H1 (cell line): ENCODE data around the gene SLC1A1. TPM values are rescaled to one million over a fixed set of nuclear protein-coding genes. Genes with fewer than 3 reads are reported as not detected.

ENCODE experiments used
- CTCF ChIA-PET: fragments of 300-600 bp; sonication (Branson Sonifier 250); formaldehyde crosslinking; loops from one replicate; lab custom pipeline; 2021; ENCODE audit not compliant: partially characterized antibody; lab: Charles Lee
- POLR2A ChIA-PET: fragments of 300-600 bp; sonication (Branson Sonifier 250); formaldehyde crosslinking; loops from one replicate; lab custom pipeline; 2021; ENCODE audit warnings: inconsistent platforms; ENCODE audit not compliant: partially characterized antibody; lab: Charles Lee
- DNase-seq, 2 experiments: peaks; one replicate each; pipeline versions ENCODE4 v3.0.0 to v3.0.0-alpha.2; 2010 to 2022; ENCODE audit warnings: low spot score in 2 of 2, low read depth in 1 of 2, mixed read lengths in 1 of 2
- FAIRE-seq: peaks from 2 replicates; lab custom pipeline; 2011; peaks lifted over from hg19 to GRCh38; lab: Jason Lieb, UNC
- H2AFZ ChIP-seq: 2 replicates; pipeline ENCODE4 v1.8.1; 2012; ENCODE audit warnings: low read length, inconsistent platforms
- H2AK5ac ChIP-seq: 2 replicates; pipeline ENCODE4 v1.6.1; 2013; ENCODE audit warnings: low read depth, low read length
- H2BK120ac ChIP-seq: replicated peaks from 2 replicates; pipeline ENCODE3; 2013; ENCODE audit warnings: low read depth, low read length, inconsistent platforms
- H2BK12ac ChIP-seq: 2 replicates; pipeline ENCODE4 v1.6.1; 2013; ENCODE audit warnings: low read depth, low read length
- H2BK15ac ChIP-seq: 2 replicates; pipeline ENCODE4 v1.6.1; 2013; ENCODE audit warnings: low read length
- H2BK20ac ChIP-seq: 2 replicates; pipeline ENCODE4 v1.6.1; 2013; ENCODE audit warnings: low read length
- H2BK5ac ChIP-seq: 2 replicates; pipeline ENCODE4 v1.6.1; 2013; ENCODE audit warnings: low read depth, low read length
- H3K14ac ChIP-seq: 2 replicates; pipeline ENCODE4 v1.6.1; 2013; ENCODE audit warnings: inconsistent platforms; ENCODE audit not compliant: insufficient read length
- H3K18ac ChIP-seq: 2 replicates; pipeline ENCODE4 v1.6.1; 2013; ENCODE audit warnings: low read length; ENCODE audit errors: extremely low read depth
- H3K23ac ChIP-seq: 2 replicates; pipeline ENCODE4 v1.6.1; 2013; ENCODE audit warnings: inconsistent platforms; ENCODE audit not compliant: insufficient read length
- H3K23me2 ChIP-seq: 2 replicates; pipeline ENCODE4 v1.6.1; 2013; ENCODE audit warnings: low read depth, low read length
- H3K27ac ChIP-seq: 2 replicates; pipeline ENCODE4 v1.6.1; 2011; ENCODE audit warnings: low read depth, low read length, inconsistent platforms
- H3K27me3 ChIP-seq, 4 experiments: replicated peaks in 1 of 4; 1 replicate in 1 of 4; 2 replicates in 3 of 4; pipeline versions ENCODE4 v1.6.1 to v1.8.1; 2011 to 2013; ENCODE audit warnings: low read length in 3 of 4, mild to moderate bottlenecking in 3 of 4, inconsistent platforms in 2 of 4, mixed read lengths in 2 of 4, moderate library complexity in 1 of 4; ENCODE audit not compliant: control insufficient read depth in 3 of 4, insufficient read depth in 3 of 4; ENCODE audit errors: extremely low read depth in 1 of 4
- H3K36me3 ChIP-seq, 4 experiments: 2 replicates each; pipeline versions ENCODE4 v1.6.1 to v1.8.1; 2011 to 2013; ENCODE audit warnings: mild to moderate bottlenecking in 4 of 4, low read length in 3 of 4, moderate library complexity in 2 of 4, control low read depth in 1 of 4, inconsistent platforms in 1 of 4; ENCODE audit not compliant: insufficient read depth in 4 of 4, control insufficient read depth in 2 of 4
- H3K4ac ChIP-seq: replicated peaks from 2 replicates; pipeline ENCODE3; 2013; ENCODE audit warnings: low read length, low read depth, mixed read lengths, inconsistent platforms; ENCODE audit not compliant: insufficient read length
- H3K4me1 ChIP-seq, 4 experiments: replicated peaks in 1 of 4; 1 replicate in 1 of 4; 2 replicates in 3 of 4; pipeline versions ENCODE4 v1.6.1 to v1.8.1; 2011 to 2013; ENCODE audit warnings: low read length in 3 of 4, inconsistent platforms in 2 of 4, mixed read lengths in 1 of 4; ENCODE audit not compliant: insufficient read depth in 4 of 4, control insufficient read depth in 3 of 4
- H3K4me2 ChIP-seq, 2 experiments: 2 replicates each; pipeline versions ENCODE4 v1.6.1 to v1.8.1; 2011 to 2013; ENCODE audit warnings: low read depth in 2 of 2, low read length in 2 of 2, control low read depth in 1 of 2, inconsistent platforms in 1 of 2, mild to moderate bottlenecking in 1 of 2; ENCODE audit not compliant: insufficient read depth in 1 of 2
- H3K4me3 ChIP-seq, 4 experiments: fragments of 200-600, 300-600 bp in 1 of 4; sonication (generic), shearing (Covaris generic), sonication (Bioruptor Twin) in 1 of 4; 2 replicates each; pipeline versions ENCODE4 v1.5.1 to v1.8.1; 2011 to 2016; ENCODE audit warnings: low read length in 4 of 4, low read depth in 3 of 4, control low read depth in 2 of 4, inconsistent platforms in 2 of 4, mild to moderate bottlenecking in 2 of 4, mixed read lengths in 1 of 4, moderate library complexity in 1 of 4; ENCODE audit not compliant: insufficient read depth in 2 of 4; ENCODE audit errors: extremely low read depth in 1 of 4
- H3K56ac ChIP-seq: replicated peaks from 2 replicates; pipeline ENCODE3; 2013; ENCODE audit warnings: low read depth, mild to moderate bottlenecking, mixed read lengths, low read length, inconsistent platforms; ENCODE audit not compliant: insufficient read length
- H3K79me1 ChIP-seq: 2 replicates; pipeline ENCODE4 v1.6.1; 2013; ENCODE audit warnings: low read depth, low read length, control low read depth
- H3K79me2 ChIP-seq, 2 experiments: 2 replicates each; pipeline versions ENCODE4 v1.6.1 to v1.8.1; 2012 to 2013; ENCODE audit warnings: low read length in 2 of 2, mild to moderate bottlenecking in 2 of 2, inconsistent platforms in 1 of 2; ENCODE audit not compliant: insufficient read depth in 2 of 2, control insufficient read depth in 1 of 2
- H3K9ac ChIP-seq, 4 experiments: replicated peaks in 1 of 4; 1 replicate in 1 of 4; 2 replicates in 3 of 4; pipeline versions ENCODE4 v1.6.1 to v1.8.1; 2011 to 2013; ENCODE audit warnings: low read depth in 3 of 4, low read length in 3 of 4, control low read depth in 2 of 4, mild to moderate bottlenecking in 2 of 4, moderate library complexity in 2 of 4, inconsistent platforms in 1 of 4; ENCODE audit errors: extremely low read depth in 1 of 4
- H3K9me3 ChIP-seq, 2 experiments: 2 replicates each; pipeline versions ENCODE4 v1.6.1 to v1.8.1; 2012 to 2013; ENCODE audit warnings: mild to moderate bottlenecking in 2 of 2, moderate library complexity in 2 of 2, control low read depth in 1 of 2, inconsistent platforms in 1 of 2, low read depth in 1 of 2, low read length in 1 of 2, mixed read lengths in 1 of 2; ENCODE audit not compliant: insufficient read depth in 2 of 2
- H4K20me1 ChIP-seq, 2 experiments: replicated peaks in 1 of 2; 2 replicates each; pipeline versions ENCODE3 to v1.8.1; 2011 to 2013; ENCODE audit warnings: inconsistent platforms in 2 of 2, low read length in 2 of 2, mild to moderate bottlenecking in 1 of 2; ENCODE audit not compliant: insufficient read depth in 2 of 2, control insufficient read depth in 1 of 2
- H4K5ac ChIP-seq: 2 replicates; pipeline ENCODE4 v1.6.1; 2013; ENCODE audit warnings: low read length, low read depth, mixed read lengths, inconsistent platforms; ENCODE audit not compliant: insufficient read length
- H4K8ac ChIP-seq: 2 replicates; pipeline ENCODE4 v1.8.0; 2013; ENCODE audit warnings: mild to moderate bottlenecking, moderate library complexity, low read length, inconsistent platforms; ENCODE audit not compliant: insufficient read depth; ENCODE audit errors: extremely low read depth
- H4K91ac ChIP-seq: replicated peaks from 2 replicates; pipeline ENCODE3; 2013; ENCODE audit warnings: low read length, mixed read lengths, inconsistent platforms; ENCODE audit not compliant: insufficient read length
- POLR2A ChIP-seq, 2 experiments: IDR thresholded peaks; 1 replicate in 1 of 2; 2 replicates in 1 of 2; pipeline ENCODE4 v1.6.1; 2011; ENCODE audit warnings: low read depth in 2 of 2, low read length in 2 of 2, mild to moderate bottlenecking in 2 of 2; ENCODE audit errors: control extremely low read depth in 1 of 2
- WGBS, 2 experiments: shearing (Covaris generic) in 1 of 2; methylation state at CpG; one replicate each; pipeline versions ENCODE4 v1.1.6 to v1.1.7; 2013 to 2015; ENCODE audit warnings: low lambda C conversion rate in 2 of 2, mixed read lengths in 2 of 2, inconsistent platforms in 1 of 2, low coverage in 1 of 2, missing lambda C conversion rate in 1 of 2; ENCODE audit not compliant: insufficient replicate concordance in 2 of 2, insufficient coverage in 1 of 2, insufficient read length in 1 of 2; ENCODE audit errors: extremely low coverage in 1 of 2, missing lambda C conversion rate in 1 of 2; 5-methylcytosine and 5-hydroxymethylcytosine counted together
- polyA plus RNA-seq, 7 experiments: library from polyadenylated mRNA; depleted of rRNA in 3 of 7; stranded (reverse) in 5 of 7; unstranded in 2 of 7; fragments of >200 nt in 5 of 7; fragments of 200-250 nt in 2 of 7; gene quantifications; 1 replicate in 5 of 7; 2 replicates in 1 of 7; 4 replicates in 1 of 7; pipeline versions ENCODE4 v1.2.1 to v1.2.3, GENCODE V29; 2011 to 2013; ENCODE audit warnings: missing spikeins in 2 of 7, mixed read lengths in 2 of 7
- total RNA-seq: library from RNA; stranded (reverse); fragmentation: NEBNext Ultra II Directional; extraction: Animal tissue kit (Norgen Biotek cat#: 25700); gene quantifications from 2 replicates; pipeline ENCODE4 v1.2.1, GENCODE V29; 2021
- TF ChIP-seq, protein P1 (sequence below): IDR thresholded peaks from 2 replicates; pipeline ENCODE4 v1.6.1; 2011; ENCODE audit warnings: low read depth, mild to moderate bottlenecking, low read length; ENCODE audit not compliant: insufficient read depth

SLC1A1 gene
- total and polyA plus RNA-seq, 2 of the 8 experiments (the other 6 are each of a cell fraction or from before 2014, with no cell fraction given) = 4.7 to 11.7 TPM

DNA sequence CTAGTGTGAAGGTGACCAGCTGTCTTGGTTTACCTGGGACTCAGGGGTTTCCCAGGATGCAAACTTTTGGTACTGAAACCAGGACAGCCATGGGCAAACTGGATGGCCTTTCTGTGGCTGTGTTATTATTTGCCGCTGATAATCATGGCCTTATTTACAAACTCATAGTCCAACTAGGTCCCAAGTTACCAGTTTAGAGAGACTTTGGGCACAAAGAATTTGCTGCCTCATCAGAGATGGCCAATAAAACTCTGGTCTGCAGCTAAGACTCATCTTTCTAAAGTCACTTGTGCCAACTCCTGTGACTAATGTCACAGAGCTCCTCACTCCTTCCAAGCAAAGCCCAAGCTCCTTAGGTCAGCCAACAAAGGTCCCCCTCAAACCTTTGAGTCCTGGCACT is 124.4 kb downstream of the SLC1A1 start:
- Histone ChIP-seq H3K79me2 (no peaks in the 10 kb centered on the region), H3K23ac (no peak overlapping the region), H3K27ac (no peak overlapping the region), H2BK5ac (no peak overlapping the region), H3K9ac (no peak overlapping the region), H3K4ac (no peak overlapping the region), H4K91ac (no peak overlapping the region), H3K9me3 (no peaks in the 10 kb centered on the region), H4K5ac (no peak overlapping the region), H4K20me1 (no peaks in the 10 kb centered on the region), H3K4me2 (no peak overlapping the region), H3K79me1 (no peaks in the 10 kb centered on the region), H3K4me1 (peaks cover 0 to 3% (median 1%) of the 10 kb centered on the region in 4 experiments; a peak in 2 of 7 replicates), H3K18ac (no peak overlapping the region), H3K36me3 (no peaks in the 10 kb centered on the region), H2BK12ac (no peak overlapping the region), H3K56ac (no peak overlapping the region), H2BK20ac (no peak overlapping the region), H2AFZ (no peak overlapping the region), H2BK120ac (no peak overlapping the region), H3K27me3 (no peaks in the 10 kb centered on the region), H3K4me3 (no peak overlapping the region), H3K23me2 (no peaks in the 10 kb centered on the region), H2AK5ac (no peak overlapping the region), H3K14ac (no peak overlapping the region), H4K8ac (no peak overlapping the region), H2BK15ac (no peak overlapping the region)
- POLR2A ChIA-PET = no interaction called here
- no peak for FAIRE-seq
- no peak for DNase-seq
- TF ChIP-seq POLR2A (IDR thresholded peaks at IDR 0.05; ENCODE audit: control extremely low read depth in 1 of 2, low read depth in 2 of 2, low read length in 2 of 2) = no peak
- TF ChIP-seq, protein P1, sequence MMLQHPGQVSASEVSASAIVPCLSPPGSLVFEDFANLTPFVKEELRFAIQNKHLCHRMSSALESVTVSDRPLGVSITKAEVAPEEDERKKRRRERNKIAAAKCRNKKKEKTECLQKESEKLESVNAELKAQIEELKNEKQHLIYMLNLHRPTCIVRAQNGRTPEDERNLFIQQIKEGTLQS = no peak
- CTCF ChIA-PET = no interaction called here
- whole genome bisulfite sequencing, 2 experiments = 100% methylated on average over 1 of the region's 1 CpG; no CpG with 5 or more reads in 1 of the 2 experiments
